ENCODE results near the gene CPT1C.

Gene CPT1C

DNA sequence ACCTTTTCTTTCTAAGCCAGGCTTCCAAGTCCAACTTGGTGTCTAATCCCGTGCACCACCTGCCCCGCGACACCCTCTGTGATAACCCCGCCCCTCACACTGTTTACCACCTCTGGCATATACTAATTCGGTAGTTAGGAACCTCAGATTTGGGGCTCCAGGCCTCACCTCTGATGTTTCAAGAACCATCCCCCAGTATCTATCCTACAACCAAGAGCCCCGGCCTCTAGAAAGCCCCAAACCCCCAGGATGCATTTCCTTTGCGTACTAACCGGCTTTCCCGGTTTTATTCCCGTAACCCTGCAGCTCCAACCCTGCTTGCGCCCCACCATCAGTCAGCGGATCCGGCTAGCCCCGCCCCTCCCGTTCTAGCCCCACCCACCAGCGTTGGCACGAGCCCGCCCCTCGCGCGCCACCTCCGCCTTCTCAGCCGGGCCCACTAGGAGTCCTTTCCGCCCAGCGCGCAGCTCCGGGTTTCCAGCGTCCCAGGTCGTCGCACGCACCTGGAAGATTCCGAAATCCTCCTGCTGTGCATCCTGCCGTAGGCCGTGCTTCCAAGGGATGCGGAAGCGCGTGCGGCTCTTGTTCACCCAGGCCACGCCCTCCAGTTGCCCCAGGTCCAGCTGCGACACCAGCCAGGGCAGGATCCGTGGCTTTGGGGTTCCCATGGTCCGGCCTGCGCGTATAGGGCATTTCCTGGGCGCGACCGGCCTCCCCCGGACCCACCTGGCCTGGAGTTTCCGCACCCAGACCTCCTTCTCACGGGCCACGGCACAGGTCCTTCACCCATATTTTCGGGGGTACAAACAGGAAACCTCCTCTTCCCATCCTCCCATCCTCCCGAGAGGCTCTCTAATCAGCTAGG lies 26.5 kb upstream of the CPT1C start:
- Histone ChIP-seq H3K9me3 (ENCODE audit: insufficient read depth, low read depth, low read length) (peaks cover 10% of the 10 kb centered on the region), H3K4me3 (ENCODE audit: low read length) (peak overlapping the region; percentile 88), H3K4me1 (ENCODE audit: insufficient read depth, low read length) (no peaks in the 10 kb centered on the region; the same call in 1 of the 2 replicates), H3K36me3 (ENCODE audit: insufficient read depth, low read depth, low read length) (peaks cover 55% of the 10 kb centered on the region), H3K27me3 (ENCODE audit: insufficient read depth, low read length) (no peaks in the 10 kb centered on the region), H3K27ac (ENCODE audit: low read length) (peak overlapping the region; percentile 72), H3K9ac (ENCODE audit: low read depth, low read length) (peak overlapping the region; percentile 91)

DNA sequence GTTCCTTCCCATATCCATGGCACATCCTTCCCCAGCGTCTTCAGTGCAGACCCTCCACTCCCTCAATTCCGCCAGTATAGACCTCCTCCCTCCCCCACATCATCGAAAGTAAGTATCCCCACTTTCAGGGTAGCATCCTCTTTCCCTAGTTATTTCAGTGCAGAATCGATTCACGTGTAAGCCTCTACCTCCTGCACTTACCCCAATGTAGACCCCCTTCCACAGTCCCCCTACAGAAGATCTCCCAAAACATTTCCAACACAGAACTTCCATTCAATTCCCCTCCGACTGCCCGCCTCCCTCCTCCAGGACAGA lies 25.9 kb upstream of the CPT1C start:
- Histone ChIP-seq H3K4me1 (ENCODE audit: insufficient read depth, low read length) (no peaks in the 10 kb centered on the region; the same call in 1 of the 2 replicates), H3K27me3 (ENCODE audit: insufficient read depth, low read length) (no peaks in the 10 kb centered on the region), H3K4me3 (ENCODE audit: low read length) (peak overlapping the region; percentile 88), H3K9me3 (ENCODE audit: insufficient read depth, low read depth, low read length) (peaks cover 6% of the 10 kb centered on the region), H3K27ac (ENCODE audit: low read length) (peak overlapping the region; percentile 72), H3K9ac (ENCODE audit: low read depth, low read length) (peak overlapping the region; percentile 91), H3K36me3 (ENCODE audit: insufficient read depth, low read depth, low read length) (peaks cover 54% of the 10 kb centered on the region)

DNA sequence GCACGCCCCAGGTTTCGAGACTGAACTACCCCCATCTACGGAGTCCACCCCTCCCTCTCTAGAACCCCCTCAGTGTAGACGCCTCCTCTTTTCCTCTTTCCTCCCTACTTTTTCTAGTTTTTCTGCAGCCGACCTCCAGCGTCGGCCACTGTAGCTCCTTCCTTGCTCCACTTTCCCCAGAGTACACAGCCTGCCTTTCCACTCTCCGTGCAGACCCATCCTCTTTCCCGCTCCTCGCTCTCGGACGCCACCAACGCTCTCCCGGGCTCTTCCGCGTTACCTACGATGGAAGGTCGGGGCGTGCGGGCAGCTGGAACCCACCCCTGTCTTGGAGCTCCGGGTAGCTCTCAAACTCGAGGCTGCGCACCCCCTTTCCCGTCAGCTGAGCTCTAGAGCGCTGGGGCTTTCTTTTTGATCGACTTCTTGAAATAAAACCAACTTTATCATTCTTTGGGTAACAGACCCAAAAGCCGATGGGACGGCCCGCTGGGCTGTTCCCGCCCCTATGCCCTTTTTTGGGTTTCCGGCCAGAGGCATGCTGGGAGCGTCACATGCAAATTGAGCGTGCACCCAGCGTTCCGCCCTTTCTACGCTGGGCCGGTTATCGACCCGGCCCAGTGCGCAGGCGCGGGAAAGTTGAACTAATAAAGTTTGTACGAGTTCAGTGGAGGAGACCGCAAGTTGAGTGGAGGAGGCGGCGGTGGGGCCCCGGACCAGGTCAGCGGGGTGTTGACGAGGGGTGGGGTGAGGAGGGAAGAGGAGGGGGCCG lies 25.4 kb upstream of the CPT1C start, which contains the start of the genes BCL2L12 and IRF3:
Gene BCL2L12, plus strand, starts transcription at position 583 of the 769 bp plus-strand sequence. CDS start 760 bp downstream, outside the sequence.
Gene IRF3, minus strand, starts transcription at position 507 of the 769 bp plus-strand sequence. CDS start 1,019 bp downstream, outside the sequence.
- Histone ChIP-seq H3K27me3 (ENCODE audit: insufficient read depth, low read length) (no peaks in the 10 kb centered on the region), H3K36me3 (ENCODE audit: insufficient read depth, low read depth, low read length) (peaks cover 54% of the 10 kb centered on the region), H3K27ac (ENCODE audit: low read length) (peak within 1 kb of the TSS; percentile 72), H3K9me3 (ENCODE audit: insufficient read depth, low read depth, low read length) (peaks cover under 1% of the 10 kb centered on the region; the same call in 1 of the 2 replicates), H3K4me1 (ENCODE audit: insufficient read depth, low read length) (no peaks in the 10 kb centered on the region; the same call in 1 of the 2 replicates), H3K4me3 (ENCODE audit: low read length) (peak within 1 kb of the TSS; percentile 88), H3K9ac (ENCODE audit: low read depth, low read length) (peak within 1 kb of the TSS; percentile 91)

DNA sequence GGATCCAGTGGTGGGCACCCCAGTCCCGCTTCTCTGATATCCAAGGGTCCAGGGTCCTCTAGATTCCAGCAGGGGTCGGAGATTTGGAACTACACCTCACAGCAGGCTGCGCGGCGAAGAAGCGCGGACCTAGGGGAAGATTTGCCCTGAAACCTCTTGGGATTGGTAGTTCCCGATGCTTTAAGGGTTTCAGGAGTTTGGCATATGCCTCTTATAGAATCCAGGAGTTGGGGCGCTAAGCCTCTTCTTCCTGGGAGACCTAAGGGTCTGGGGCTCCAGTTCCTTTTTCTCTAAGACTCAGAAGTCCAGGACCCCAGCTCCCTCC lies 24.8 kb upstream of the CPT1C start:
- H3K4me1 ChIP-seq (ENCODE audit: insufficient read depth, low read length), result no peaks in the 10 kb centered on the region; the same call in 1 of the 2 replicates

DNA sequence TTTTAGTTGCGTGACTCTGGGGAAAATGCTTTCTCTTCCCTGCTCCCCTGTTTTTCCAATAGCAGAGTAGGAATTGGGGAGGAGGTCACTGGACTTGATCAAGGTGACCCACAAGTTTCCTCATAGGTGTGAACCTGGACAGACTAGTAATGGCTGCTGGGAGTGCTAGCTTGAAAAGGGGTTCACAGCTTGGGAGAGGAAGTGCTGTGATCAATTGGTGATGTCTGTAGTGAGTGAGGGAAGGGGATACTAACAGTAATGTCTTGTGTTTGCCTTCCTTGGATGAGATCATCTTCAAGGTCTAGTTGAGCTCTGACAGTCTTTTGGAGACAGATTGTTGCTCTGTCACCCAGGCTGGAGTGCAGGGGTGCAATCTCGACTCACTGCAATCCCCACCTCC lies 23.4 kb upstream of the CPT1C start:
- H3K9me3 ChIP-seq (ENCODE audit: insufficient read depth, low read depth, low read length), result no peaks in the 10 kb centered on the region
- no peak overlapping the region for H3K9ac ChIP-seq (ENCODE audit: low read depth, low read length)
- no peaks in the 10 kb centered on the region; the same call in 1 of the 2 replicates for H3K4me1 ChIP-seq (ENCODE audit: insufficient read depth, low read length)
- H3K27ac ChIP-seq (ENCODE audit: low read length), result no peak overlapping the region
- H3K4me3 ChIP-seq (ENCODE audit: low read length), result no peak overlapping the region
- H3K27me3 ChIP-seq (ENCODE audit: insufficient read depth, low read length), result no peaks in the 10 kb centered on the region
- peaks cover 39% of the 10 kb centered on the region for H3K36me3 ChIP-seq (ENCODE audit: insufficient read depth, low read depth, low read length)

More for the DNA sequence above, 24.8 kb upstream of the CPT1C start:
- peaks cover 53% of the 10 kb centered on the region for H3K36me3 ChIP-seq (ENCODE audit: insufficient read depth, low read depth, low read length)
- no peaks in the 10 kb centered on the region for H3K27me3 ChIP-seq (ENCODE audit: insufficient read depth, low read length)
- no peaks in the 10 kb centered on the region for H3K9me3 ChIP-seq (ENCODE audit: insufficient read depth, low read depth, low read length)
- peak overlapping the region; percentile 88 for H3K4me3 ChIP-seq (ENCODE audit: low read length)
- H3K27ac ChIP-seq (ENCODE audit: low read length), result no peak overlapping the region
- H3K9ac ChIP-seq (ENCODE audit: low read depth, low read length), result peak overlapping the region; percentile 91

DNA sequence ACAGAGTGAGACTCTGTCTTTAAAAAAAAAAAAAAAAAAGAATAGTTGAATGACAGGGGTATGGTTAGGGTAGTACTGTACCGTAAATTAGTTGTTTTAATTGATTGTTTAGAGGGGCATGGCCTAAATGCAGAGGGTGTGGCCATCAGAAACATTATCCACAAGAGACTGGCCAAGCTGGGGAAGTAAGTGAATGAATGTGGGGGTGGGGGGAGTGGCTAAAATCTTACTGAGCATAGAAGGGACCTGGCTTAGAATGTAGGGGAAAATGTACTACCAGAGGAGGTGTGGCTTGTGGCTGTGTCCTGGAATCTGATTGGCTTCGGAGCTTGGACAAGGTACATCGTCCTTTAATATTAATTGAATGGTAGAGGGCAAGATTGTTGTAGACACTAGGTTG lies 21.4 kb upstream of the CPT1C start:
- H3K4me1 ChIP-seq (ENCODE audit: insufficient read depth, low read length), result no peaks in the 10 kb centered on the region; the same call in 1 of the 2 replicates
- H3K9ac ChIP-seq (ENCODE audit: low read depth, low read length), result no peak overlapping the region
- no peaks in the 10 kb centered on the region for H3K9me3 ChIP-seq (ENCODE audit: insufficient read depth, low read depth, low read length)
- peaks cover 44% of the 10 kb centered on the region for H3K36me3 ChIP-seq (ENCODE audit: insufficient read depth, low read depth, low read length)
- no peak overlapping the region for H3K27ac ChIP-seq (ENCODE audit: low read length)
- no peak overlapping the region for H3K4me3 ChIP-seq (ENCODE audit: low read length)
- H3K27me3 ChIP-seq (ENCODE audit: insufficient read depth, low read length), result no peaks in the 10 kb centered on the region

DNA sequence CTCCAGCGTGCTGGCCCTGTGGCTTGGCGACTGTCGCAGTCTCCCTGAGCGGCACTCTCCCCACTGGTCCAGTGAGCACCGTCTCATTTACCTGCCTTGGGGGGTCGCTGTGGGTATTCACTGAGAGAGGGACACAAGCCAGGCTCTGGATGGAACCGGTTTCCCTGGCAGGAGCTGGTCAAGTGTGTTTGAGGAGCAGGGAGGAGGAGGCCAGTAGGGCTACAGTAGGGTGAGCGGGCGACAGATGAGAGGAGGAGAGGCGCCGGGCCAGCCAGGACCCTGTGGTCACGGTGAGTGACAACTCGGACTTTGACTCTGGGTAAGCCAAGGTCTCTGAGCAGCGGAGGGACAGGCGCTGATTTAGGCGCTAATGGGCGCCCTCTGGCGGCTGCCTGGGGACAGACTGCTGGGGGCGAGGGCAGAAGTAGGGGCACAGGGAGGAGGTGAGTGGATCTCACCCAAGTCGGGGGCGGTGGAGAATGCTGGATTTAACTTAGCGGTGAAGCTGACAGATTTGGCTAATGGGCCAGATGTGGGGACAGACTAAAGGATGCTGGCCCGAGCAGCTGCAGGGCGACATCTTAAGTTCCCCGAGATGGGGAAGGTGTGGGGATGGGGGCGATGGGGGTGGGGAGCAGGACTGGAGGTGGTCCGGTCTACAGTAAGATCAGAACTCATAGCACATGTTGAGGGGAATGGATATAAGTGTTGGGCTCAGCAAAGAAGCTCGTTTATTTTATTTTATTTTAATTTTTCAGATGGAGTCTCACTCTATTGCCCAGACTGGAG lies 18.6 kb upstream of the CPT1C start:
- Histone ChIP-seq H3K27ac (ENCODE audit: low read length) (peak overlapping the region; percentile 3), H3K36me3 (ENCODE audit: insufficient read depth, low read depth, low read length) (peaks cover 40% of the 10 kb centered on the region), H3K27me3 (ENCODE audit: insufficient read depth, low read length) (no peaks in the 10 kb centered on the region), H3K9me3 (ENCODE audit: insufficient read depth, low read depth, low read length) (no peaks in the 10 kb centered on the region), H3K4me1 (ENCODE audit: insufficient read depth, low read length) (no peaks in the 10 kb centered on the region; the same call in 1 of the 2 replicates), H3K4me3 (ENCODE audit: low read length) (peak overlapping the region; percentile 52), H3K9ac (ENCODE audit: low read depth, low read length) (peak overlapping the region; percentile 52; the same call in 1 of the 2 replicates)

DNA sequence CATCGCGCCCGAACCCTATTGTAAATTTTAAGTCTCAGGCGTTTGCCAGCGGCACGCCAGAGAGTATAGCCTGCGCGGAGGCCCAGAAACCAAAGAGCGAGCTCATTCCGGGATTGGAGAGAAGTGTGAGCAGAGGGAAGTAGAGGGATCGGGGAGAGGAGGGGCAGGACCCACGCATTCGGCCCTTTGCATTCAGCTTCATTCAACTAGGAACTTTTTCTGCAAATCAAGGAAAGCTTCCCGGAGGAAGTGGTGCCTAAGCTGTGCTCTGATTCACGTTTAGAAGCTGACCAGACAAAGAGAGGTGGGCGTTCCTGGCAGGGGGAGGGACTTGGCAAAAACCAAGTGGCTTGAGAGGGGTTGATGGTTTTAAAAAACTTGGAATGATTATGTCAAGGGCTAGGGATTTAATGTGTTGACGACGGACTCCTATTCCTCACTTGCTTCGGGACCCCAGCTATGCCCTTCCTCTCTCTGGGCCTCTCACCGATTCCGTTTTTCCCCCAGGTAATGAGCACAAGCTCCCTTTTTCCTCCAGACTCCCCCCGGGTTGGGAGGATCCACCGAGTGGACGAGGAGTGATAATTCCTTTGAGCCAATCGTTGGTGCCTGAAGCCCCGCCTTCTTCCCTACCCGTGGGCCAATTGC lies 14.7 kb upstream of the CPT1C start:
- Histone ChIP-seq H3K36me3 (ENCODE audit: insufficient read depth, low read depth, low read length) (peaks cover 22% of the 10 kb centered on the region), H3K4me1 (ENCODE audit: insufficient read depth, low read length) (peaks cover 9% of the 10 kb centered on the region; the same call in 1 of the 2 replicates), H3K27ac (ENCODE audit: low read length) (peak overlapping the region; percentile 97), H3K27me3 (ENCODE audit: insufficient read depth, low read length) (no peaks in the 10 kb centered on the region), H3K4me3 (ENCODE audit: low read length) (peak overlapping the region; percentile 85), H3K9ac (ENCODE audit: low read depth, low read length) (peak overlapping the region; percentile 97), H3K9me3 (ENCODE audit: insufficient read depth, low read depth, low read length) (no peaks in the 10 kb centered on the region)

DNA sequence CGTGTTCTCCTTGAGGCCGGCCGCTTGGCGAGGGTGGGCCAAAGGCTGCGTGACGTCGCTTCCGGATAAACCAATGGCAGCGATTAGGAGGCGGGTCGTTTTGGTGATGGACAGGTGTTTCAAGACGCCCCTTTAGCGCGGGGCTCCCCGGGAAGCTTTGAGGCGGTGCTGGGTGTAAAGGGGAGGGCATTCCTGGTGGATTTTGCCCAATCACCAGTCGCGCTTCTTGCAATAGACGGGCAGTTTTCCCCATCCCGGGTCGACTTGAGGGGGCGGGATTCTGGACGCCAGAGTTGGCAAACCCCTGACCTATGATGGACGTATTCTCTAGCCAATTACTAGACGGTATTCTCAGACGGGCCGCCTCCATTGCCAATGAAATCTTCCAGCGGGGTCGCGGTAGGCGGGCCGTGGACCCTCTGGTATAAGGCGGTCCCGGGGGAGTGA lies 14.1 kb upstream of the CPT1C start:
- H3K27me3 ChIP-seq (ENCODE audit: insufficient read depth, low read length), result no peaks in the 10 kb centered on the region
- H3K9ac ChIP-seq (ENCODE audit: low read depth, low read length), result peak overlapping the region; percentile 100; the same call in 1 of the 2 replicates
- H3K9me3 ChIP-seq (ENCODE audit: insufficient read depth, low read depth, low read length), result no peaks in the 10 kb centered on the region
- H3K4me1 ChIP-seq (ENCODE audit: insufficient read depth, low read length), result peaks cover 9% of the 10 kb centered on the region; the same call in 1 of the 2 replicates
- peak overlapping the region; percentile 99; the same call in 1 of the 2 replicates for H3K4me3 ChIP-seq (ENCODE audit: low read length)
- peak overlapping the region; percentile 96 for H3K27ac ChIP-seq (ENCODE audit: low read length)
- H3K36me3 ChIP-seq (ENCODE audit: insufficient read depth, low read depth, low read length), result peaks cover 27% of the 10 kb centered on the region

DNA sequence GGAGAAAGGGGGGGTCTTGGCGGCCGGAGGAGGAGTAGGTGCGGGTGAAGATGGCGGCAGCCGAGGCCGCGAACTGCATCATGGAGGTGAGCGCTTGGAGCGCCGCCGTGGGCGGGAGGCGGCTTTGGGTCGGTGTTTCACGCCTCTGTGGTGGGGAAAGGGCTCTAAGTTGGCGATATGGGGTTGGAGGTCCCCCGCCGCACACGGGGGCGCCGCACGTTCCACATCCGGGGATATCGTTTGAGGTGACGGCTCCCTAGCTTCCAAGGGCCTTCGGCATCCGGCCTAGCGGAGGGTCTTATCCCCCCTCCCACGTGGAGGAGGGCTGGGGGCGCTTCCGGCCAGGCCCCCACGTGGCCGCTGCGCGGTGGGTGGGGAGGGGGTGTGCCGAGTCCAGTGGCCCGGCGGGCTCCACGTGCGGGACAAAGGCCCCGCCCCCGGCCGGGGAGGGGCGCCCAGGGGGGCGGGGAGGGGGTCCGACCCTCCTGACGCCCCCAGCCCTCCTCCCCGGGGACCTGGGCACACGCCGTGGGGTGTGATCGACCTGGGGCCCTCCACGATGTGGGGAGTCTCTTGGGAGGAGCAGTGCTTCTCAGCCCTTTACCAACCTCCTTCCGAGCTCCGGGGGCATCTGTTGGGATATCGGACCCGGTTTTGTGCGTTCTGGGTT lies 13.6 kb upstream of the CPT1C start, which contains the start of gene PRMT1:
Gene PRMT1, plus strand, starts transcription at position 41 of the 670 bp plus-strand sequence. Its CDS starts 10 bp downstream, at position 51.
- Histone ChIP-seq H3K27ac (ENCODE audit: low read length) (peak within 1 kb of the TSS; percentile 97), H3K4me1 (ENCODE audit: insufficient read depth, low read length) (peaks cover 9% of the 10 kb centered on the region; the same call in 1 of the 2 replicates), H3K36me3 (ENCODE audit: insufficient read depth, low read depth, low read length) (peaks cover 33% of the 10 kb centered on the region), H3K9me3 (ENCODE audit: insufficient read depth, low read depth, low read length) (no peaks in the 10 kb centered on the region), H3K4me3 (ENCODE audit: low read length) (peak within 1 kb of the TSS; percentile 99), H3K27me3 (ENCODE audit: insufficient read depth, low read length) (no peaks in the 10 kb centered on the region), H3K9ac (ENCODE audit: low read depth, low read length) (peak within 1 kb of the TSS; percentile 100)

Data from iPS-20b (cell line).